H1 (cell line): Measurements from ENCODE around the gene ERLEC1. TPM values are rescaled to one million over a fixed set of nuclear protein-coding genes. Genes with fewer than 3 reads are reported as not detected.

Source experiments
- CTCF ChIA-PET: fragments of 300-600 bp; sonication (Branson Sonifier 250); formaldehyde crosslinking; loops from one replicate; lab custom pipeline; 2021; ENCODE audit not compliant: partially characterized antibody; lab: Charles Lee
- POLR2A ChIA-PET: fragments of 300-600 bp; sonication (Branson Sonifier 250); formaldehyde crosslinking; loops from one replicate; lab custom pipeline; 2021; ENCODE audit warnings: inconsistent platforms; ENCODE audit not compliant: partially characterized antibody; lab: Charles Lee
- DNase-seq, 2 experiments: peaks; one replicate each; pipeline versions ENCODE4 v3.0.0 to v3.0.0-alpha.2; 2010 to 2022; ENCODE audit warnings: low spot score in 2 of 2, low read depth in 1 of 2, mixed read lengths in 1 of 2
- FAIRE-seq: peaks from 2 replicates; lab custom pipeline; 2011; peaks lifted over from hg19 to GRCh38; lab: Jason Lieb, UNC
- H2AFZ ChIP-seq: 2 replicates; pipeline ENCODE4 v1.8.1; 2012; ENCODE audit warnings: low read length, inconsistent platforms
- H2AK5ac ChIP-seq: 2 replicates; pipeline ENCODE4 v1.6.1; 2013; ENCODE audit warnings: low read depth, low read length
- H2BK120ac ChIP-seq: replicated peaks from 2 replicates; pipeline ENCODE3; 2013; ENCODE audit warnings: low read depth, low read length, inconsistent platforms
- H2BK12ac ChIP-seq: 2 replicates; pipeline ENCODE4 v1.6.1; 2013; ENCODE audit warnings: low read depth, low read length
- H2BK15ac ChIP-seq: 2 replicates; pipeline ENCODE4 v1.6.1; 2013; ENCODE audit warnings: low read length
- H2BK20ac ChIP-seq: 2 replicates; pipeline ENCODE4 v1.6.1; 2013; ENCODE audit warnings: low read length
- H2BK5ac ChIP-seq: 2 replicates; pipeline ENCODE4 v1.6.1; 2013; ENCODE audit warnings: low read depth, low read length
- H3K14ac ChIP-seq: 2 replicates; pipeline ENCODE4 v1.6.1; 2013; ENCODE audit warnings: inconsistent platforms; ENCODE audit not compliant: insufficient read length
- H3K18ac ChIP-seq: 2 replicates; pipeline ENCODE4 v1.6.1; 2013; ENCODE audit warnings: low read length; ENCODE audit errors: extremely low read depth
- H3K23ac ChIP-seq: 2 replicates; pipeline ENCODE4 v1.6.1; 2013; ENCODE audit warnings: inconsistent platforms; ENCODE audit not compliant: insufficient read length
- H3K23me2 ChIP-seq: 2 replicates; pipeline ENCODE4 v1.6.1; 2013; ENCODE audit warnings: low read depth, low read length
- H3K27ac ChIP-seq: 2 replicates; pipeline ENCODE4 v1.6.1; 2011; ENCODE audit warnings: low read depth, low read length, inconsistent platforms
- H3K27me3 ChIP-seq, 4 experiments: replicated peaks in 1 of 4; 1 replicate in 1 of 4; 2 replicates in 3 of 4; pipeline versions ENCODE4 v1.6.1 to v1.8.1; 2011 to 2013; ENCODE audit warnings: low read length in 3 of 4, mild to moderate bottlenecking in 3 of 4, inconsistent platforms in 2 of 4, mixed read lengths in 2 of 4, moderate library complexity in 1 of 4; ENCODE audit not compliant: control insufficient read depth in 3 of 4, insufficient read depth in 3 of 4; ENCODE audit errors: extremely low read depth in 1 of 4
- H3K36me3 ChIP-seq, 4 experiments: 2 replicates each; pipeline versions ENCODE4 v1.6.1 to v1.8.1; 2011 to 2013; ENCODE audit warnings: mild to moderate bottlenecking in 4 of 4, low read length in 3 of 4, moderate library complexity in 2 of 4, control low read depth in 1 of 4, inconsistent platforms in 1 of 4; ENCODE audit not compliant: insufficient read depth in 4 of 4, control insufficient read depth in 2 of 4
- H3K4ac ChIP-seq: replicated peaks from 2 replicates; pipeline ENCODE3; 2013; ENCODE audit warnings: low read length, low read depth, mixed read lengths, inconsistent platforms; ENCODE audit not compliant: insufficient read length
- H3K4me1 ChIP-seq, 4 experiments: replicated peaks in 1 of 4; 1 replicate in 1 of 4; 2 replicates in 3 of 4; pipeline versions ENCODE4 v1.6.1 to v1.8.1; 2011 to 2013; ENCODE audit warnings: low read length in 3 of 4, inconsistent platforms in 2 of 4, mixed read lengths in 1 of 4; ENCODE audit not compliant: insufficient read depth in 4 of 4, control insufficient read depth in 3 of 4
- H3K4me2 ChIP-seq, 2 experiments: 2 replicates each; pipeline versions ENCODE4 v1.6.1 to v1.8.1; 2011 to 2013; ENCODE audit warnings: low read depth in 2 of 2, low read length in 2 of 2, control low read depth in 1 of 2, inconsistent platforms in 1 of 2, mild to moderate bottlenecking in 1 of 2; ENCODE audit not compliant: insufficient read depth in 1 of 2
- H3K4me3 ChIP-seq, 4 experiments: fragments of 200-600, 300-600 bp in 1 of 4; sonication (generic), shearing (Covaris generic), sonication (Bioruptor Twin) in 1 of 4; 2 replicates each; pipeline versions ENCODE4 v1.5.1 to v1.8.1; 2011 to 2016; ENCODE audit warnings: low read length in 4 of 4, low read depth in 3 of 4, control low read depth in 2 of 4, inconsistent platforms in 2 of 4, mild to moderate bottlenecking in 2 of 4, mixed read lengths in 1 of 4, moderate library complexity in 1 of 4; ENCODE audit not compliant: insufficient read depth in 2 of 4; ENCODE audit errors: extremely low read depth in 1 of 4
- H3K56ac ChIP-seq: replicated peaks from 2 replicates; pipeline ENCODE3; 2013; ENCODE audit warnings: low read depth, mild to moderate bottlenecking, mixed read lengths, low read length, inconsistent platforms; ENCODE audit not compliant: insufficient read length
- H3K79me1 ChIP-seq: 2 replicates; pipeline ENCODE4 v1.6.1; 2013; ENCODE audit warnings: low read depth, low read length, control low read depth
- H3K79me2 ChIP-seq, 2 experiments: 2 replicates each; pipeline versions ENCODE4 v1.6.1 to v1.8.1; 2012 to 2013; ENCODE audit warnings: low read length in 2 of 2, mild to moderate bottlenecking in 2 of 2, inconsistent platforms in 1 of 2; ENCODE audit not compliant: insufficient read depth in 2 of 2, control insufficient read depth in 1 of 2
- H3K9ac ChIP-seq, 4 experiments: replicated peaks in 1 of 4; 1 replicate in 1 of 4; 2 replicates in 3 of 4; pipeline versions ENCODE4 v1.6.1 to v1.8.1; 2011 to 2013; ENCODE audit warnings: low read depth in 3 of 4, low read length in 3 of 4, control low read depth in 2 of 4, mild to moderate bottlenecking in 2 of 4, moderate library complexity in 2 of 4, inconsistent platforms in 1 of 4; ENCODE audit errors: extremely low read depth in 1 of 4
- H3K9me3 ChIP-seq, 2 experiments: 2 replicates each; pipeline versions ENCODE4 v1.6.1 to v1.8.1; 2012 to 2013; ENCODE audit warnings: mild to moderate bottlenecking in 2 of 2, moderate library complexity in 2 of 2, control low read depth in 1 of 2, inconsistent platforms in 1 of 2, low read depth in 1 of 2, low read length in 1 of 2, mixed read lengths in 1 of 2; ENCODE audit not compliant: insufficient read depth in 2 of 2
- H4K20me1 ChIP-seq, 2 experiments: replicated peaks in 1 of 2; 2 replicates each; pipeline versions ENCODE3 to v1.8.1; 2011 to 2013; ENCODE audit warnings: inconsistent platforms in 2 of 2, low read length in 2 of 2, mild to moderate bottlenecking in 1 of 2; ENCODE audit not compliant: insufficient read depth in 2 of 2, control insufficient read depth in 1 of 2
- H4K5ac ChIP-seq: 2 replicates; pipeline ENCODE4 v1.6.1; 2013; ENCODE audit warnings: low read length, low read depth, mixed read lengths, inconsistent platforms; ENCODE audit not compliant: insufficient read length
- H4K8ac ChIP-seq: 2 replicates; pipeline ENCODE4 v1.8.0; 2013; ENCODE audit warnings: mild to moderate bottlenecking, moderate library complexity, low read length, inconsistent platforms; ENCODE audit not compliant: insufficient read depth; ENCODE audit errors: extremely low read depth
- H4K91ac ChIP-seq: replicated peaks from 2 replicates; pipeline ENCODE3; 2013; ENCODE audit warnings: low read length, mixed read lengths, inconsistent platforms; ENCODE audit not compliant: insufficient read length
- CHD2 ChIP-seq: IDR thresholded peaks from 2 replicates; pipeline ENCODE4 v1.6.1; 2012; ENCODE audit warnings: low read length, improper control_type of control experiment
- GTF2F1 ChIP-seq: IDR thresholded peaks from 2 replicates; pipeline ENCODE4 v1.6.1; 2012; ENCODE audit warnings: low read depth, low read length, improper control_type of control experiment, borderline replicate concordance
- NRF1 ChIP-seq: IDR thresholded peaks from 2 replicates; pipeline ENCODE4 v1.6.1; 2011; ENCODE audit warnings: mild to moderate bottlenecking, low read depth, low read length, improper control_type of control experiment
- PHF8 ChIP-seq: fragments of 200-600 bp; sonication (generic); conservative IDR thresholded peaks from 2 replicates; pipeline ENCODE4 v1.7.1; 2012; ENCODE audit warnings: low read depth, mild to moderate bottlenecking, inconsistent platforms, low read length, moderate library complexity
- POLR2A ChIP-seq, 2 experiments: IDR thresholded peaks; 1 replicate in 1 of 2; 2 replicates in 1 of 2; pipeline ENCODE4 v1.6.1; 2011; ENCODE audit warnings: low read depth in 2 of 2, low read length in 2 of 2, mild to moderate bottlenecking in 2 of 2; ENCODE audit errors: control extremely low read depth in 1 of 2
- RFX5 ChIP-seq: IDR thresholded peaks from 2 replicates; pipeline ENCODE4 v1.6.1; 2011; ENCODE audit warnings: low read depth, low read length, improper control_type of control experiment, borderline replicate concordance
- RNF2 ChIP-seq: fragments of 200-900, 300-1000 bp; sonication (generic); IDR thresholded peaks from 2 replicates; pipeline ENCODE4 v1.7.1; 2016; ENCODE audit warnings: borderline replicate concordance, low read depth, mild to moderate bottlenecking, antibody characterized with exemption, low read length; ENCODE audit not compliant: poor library complexity, severe bottlenecking; ENCODE audit errors: missing control alignments
- SP2 ChIP-seq: IDR thresholded peaks from 2 replicates; pipeline ENCODE4 v1.6.1; 2012; ENCODE audit warnings: mild to moderate bottlenecking, low read length, inconsistent platforms
- SP4 ChIP-seq: IDR thresholded peaks from 2 replicates; pipeline ENCODE4 v1.6.1; 2012; ENCODE audit warnings: low read length, inconsistent platforms
- SUZ12 ChIP-seq: fragments of 200-600 bp; sonication (generic); IDR thresholded peaks from 2 replicates; pipeline ENCODE4 v1.6.1; 2012; ENCODE audit warnings: mild to moderate bottlenecking, inconsistent platforms, low read length, moderate library complexity, mixed read lengths
- TCF12 ChIP-seq: IDR thresholded peaks from 2 replicates; pipeline ENCODE4 v1.6.1; 2011; ENCODE audit warnings: low read depth, mild to moderate bottlenecking, low read length
- TEAD4 ChIP-seq: IDR thresholded peaks from 2 replicates; pipeline ENCODE4 v1.6.1; 2012; ENCODE audit warnings: low read depth, low read length, inconsistent platforms, mixed read lengths
- USF2 ChIP-seq: IDR thresholded peaks from 2 replicates; pipeline ENCODE4 v1.6.1; 2011; ENCODE audit warnings: low read length, improper control_type of control experiment
- YY1 ChIP-seq: IDR thresholded peaks from 2 replicates; pipeline ENCODE4 v1.6.1; 2011; ENCODE audit warnings: low read depth, mild to moderate bottlenecking, low read length
- ZNF274 ChIP-seq: IDR thresholded peaks from 2 replicates; pipeline ENCODE4 v1.7.0; 2012; ENCODE audit warnings: low read length, borderline replicate concordance; ENCODE audit errors: extremely low read depth
- WGBS, 2 experiments: shearing (Covaris generic) in 1 of 2; methylation state at CpG; one replicate each; pipeline versions ENCODE4 v1.1.6 to v1.1.7; 2013 to 2015; ENCODE audit warnings: low lambda C conversion rate in 2 of 2, mixed read lengths in 2 of 2, inconsistent platforms in 1 of 2, low coverage in 1 of 2, missing lambda C conversion rate in 1 of 2; ENCODE audit not compliant: insufficient replicate concordance in 2 of 2, insufficient coverage in 1 of 2, insufficient read length in 1 of 2; ENCODE audit errors: extremely low coverage in 1 of 2, missing lambda C conversion rate in 1 of 2; 5-methylcytosine and 5-hydroxymethylcytosine counted together
- polyA plus RNA-seq, 7 experiments: library from polyadenylated mRNA; depleted of rRNA in 3 of 7; stranded (reverse) in 5 of 7; unstranded in 2 of 7; fragments of >200 nt in 5 of 7; fragments of 200-250 nt in 2 of 7; gene quantifications; 1 replicate in 5 of 7; 2 replicates in 1 of 7; 4 replicates in 1 of 7; pipeline versions ENCODE4 v1.2.1 to v1.2.3, GENCODE V29; 2011 to 2013; ENCODE audit warnings: missing spikeins in 2 of 7, mixed read lengths in 2 of 7
- total RNA-seq: library from RNA; stranded (reverse); fragmentation: NEBNext Ultra II Directional; extraction: Animal tissue kit (Norgen Biotek cat#: 25700); gene quantifications from 2 replicates; pipeline ENCODE4 v1.2.1, GENCODE V29; 2021

The ERLEC1 gene
- total and polyA plus RNA-seq, 2 of the 8 experiments (the other 6 are each of a cell fraction or from before 2014, with no cell fraction given), result 12.9 to 26.7 TPM

GRCh38 chr2:53865962-53866361 is 79.1 kb downstream of the ERLEC1 start:
- WGBS, 2 experiments, result 89% methylated on average over 5 of the region's 5 CpGs; no CpG with 5 or more reads in 1 of the 2 experiments
- H3K18ac ChIP-seq, result no peak overlapping the region
- no peak overlapping the region for H3K14ac ChIP-seq
- no peak overlapping the region for H4K8ac ChIP-seq
- ChIA-PET CTCF (no interaction called here), POLR2A (no interaction called here)
- no peaks in the 10 kb centered on the region for H3K23me2 ChIP-seq
- H4K20me1 ChIP-seq, result peaks cover 0 to 2% of the 10 kb centered on the region in 2 experiments
- no peak overlapping the region for H3K56ac ChIP-seq
- DNase-seq (no peak), FAIRE-seq (no peak)
- H3K9ac ChIP-seq, result no peak overlapping the region
- H2BK12ac ChIP-seq, result no peak overlapping the region
- no peak overlapping the region for H3K4me2 ChIP-seq
- H3K27me3 ChIP-seq, result no peaks in the 10 kb centered on the region
- no peaks in the 10 kb centered on the region for H3K9me3 ChIP-seq
- H2AK5ac ChIP-seq, result no peak overlapping the region
- H3K79me2 ChIP-seq, result no peaks in the 10 kb centered on the region
- no peak overlapping the region for H3K27ac ChIP-seq
- H2BK5ac ChIP-seq, result no peak overlapping the region
- no peaks in the 10 kb centered on the region for H3K79me1 ChIP-seq
- H2AFZ ChIP-seq, result no peak overlapping the region
- H3K4me3 ChIP-seq, result no peak overlapping the region
- peaks cover 3 to 47% (median 21%) of the 10 kb centered on the region in 4 experiments; a peak in 6 of 8 replicates for H3K36me3 ChIP-seq
- H2BK120ac ChIP-seq, result no peak overlapping the region
- H4K91ac ChIP-seq, result no peak overlapping the region
- no peak overlapping the region for H4K5ac ChIP-seq
- no peak overlapping the region for H3K23ac ChIP-seq
- H3K4me1 ChIP-seq, result no peaks in the 10 kb centered on the region
- H2BK15ac ChIP-seq, result no peak overlapping the region
- no peak overlapping the region for H2BK20ac ChIP-seq
- no peak overlapping the region for H3K4ac ChIP-seq
- TF ChIP-seq RFX5 (no peak), SP4 (no peak), SUZ12 (no peak), CHD2 (no peak), NRF1 (no peak), GTF2F1 (no peak), ZNF274 (no peak), SP2 (no peak), RNF2 (no peak), TCF12 (no peak), PHF8 (no peak), POLR2A (IDR thresholded peaks at IDR 0.05; ENCODE audit: control extremely low read depth in 1 of 2, low read depth in 2 of 2, low read length in 2 of 2) (no peak), YY1 (no peak), USF2 (no peak), TEAD4 (no peak)
